ENCODE data around the gene SLC50A1. TPM values are rescaled to one million over a fixed set of nuclear protein-coding genes. Genes with fewer than 3 reads are reported as not detected.
A peak's percentile ranks its signal among the peaks of the same experiment; 100 is the strongest.

SLC50A1 gene
- total and polyA plus RNA-seq, 9 of the 15 experiments (the other 6 are each of a cell fraction or from before 2014, with no cell fraction given), result 46.5 to 132 (median 91.9) TPM

- TF ChIP-seq ZBTB40 (IDR thresholded peaks at IDR 0.05), result peak; percentile 41
- no peak for TF ChIP-seq ZBTB40 (CRISPR knock-in tag; IDR thresholded peaks at IDR 0.05)
- 0 out of 2 replicates have a peak, but pooled peaks have one; percentile 48 for TF ChIP-seq ZNF282 (CRISPR knock-in tag; IDR thresholded peaks at IDR 0.05)
- peak; percentile 75; the same call in 1 of the 2 replicates for TF ChIP-seq PHF8 (IDR thresholded peaks at IDR 0.05; ENCODE audit: borderline replicate concordance, low read length)
- no peak for TF ChIP-seq HDAC8 (tag; IDR thresholded peaks at IDR 0.05)
- TF ChIP-seq ESRRB (CRISPR knock-in tag; IDR thresholded peaks at IDR 0.05; ENCODE audit: borderline replicate concordance), result no peak
- TF ChIP-seq POLR2A (conservative IDR thresholded peaks at IDR 0.05), result 0 out of 2 replicates have a peak, but pooled peaks have one; percentile 33
- TF ChIP-seq ATF7 (IDR thresholded peaks at IDR 0.05), result no peak
- TF ChIP-seq CHD1 (IDR thresholded peaks at IDR 0.05; ENCODE audit: low read length), result peak; percentile 35
Observed at GRCh38 chr1:155127967-155128754, 7.5 kb upstream of the SLC50A1 start (continued).

Data from K562 (cell line).